Epithelial cell of proximal tubule (primary cell): ENCODE data around the gene SNRPE. TPM values are rescaled to one million over a fixed set of nuclear protein-coding genes. Genes with fewer than 3 reads are reported as not detected.
A peak's percentile ranks its signal among the peaks of the same experiment; 100 is the strongest.

Experiments used
- DNase-seq: peaks from one replicate; pipeline ENCODE4 v3.0.0-alpha.2; 2011; ENCODE audit warnings: low read depth
- H3K4me3 ChIP-seq: 2 replicates; pipeline ENCODE4 v1.5.1; 2011; ENCODE audit warnings: low read depth, mild to moderate bottlenecking, low read length
- CTCF ChIP-seq: conservative IDR thresholded peaks from 2 replicates; pipeline ENCODE4 v1.5.1; 2012; ENCODE audit warnings: low read depth, mild to moderate bottlenecking, low read length
- total RNA-seq: library from RNA; depleted of rRNA; stranded (reverse); fragments of >200 nt; gene quantifications from 2 replicates; pipeline ENCODE4 v1.2.3, GENCODE V29; 2015

SNRPE gene
- 159 and 167 TPM in 2 replicates for total RNA-seq

GRCh38 chr1:203861379-203862184 lies at the start of gene SNRPE:
TSS of gene SNRPE (plus strand) at chr1:203861599. CDS start at chr1:203861660, 61 bp downstream.
- peak; percentile 84 for DNase-seq
- peak; percentile 94 for TF ChIP-seq CTCF
- peak within 1 kb of the TSS; percentile 97 for H3K4me3 ChIP-seq

GRCh38 chr1:203813581-203814341 lies 47.6 kb upstream of the SNRPE start:
- no peak for TF ChIP-seq CTCF
- DNase-seq, result no peak
- no peak overlapping the region for H3K4me3 ChIP-seq

- no peak overlapping the region for H3K4me3 ChIP-seq
- DNase-seq, result no peak
- no peak for TF ChIP-seq CTCF
Observed at GRCh38 chr1:203818399-203818798, 43.0 kb upstream of the SNRPE start.

- no peak overlapping the region for H3K4me3 ChIP-seq
- DNase-seq, result no peak
- TF ChIP-seq CTCF, result no peak
Observed at GRCh38 chr1:203823306-203823705, 38.1 kb upstream of the SNRPE start.

GRCh38 chr1:203826175-203826574 lies 35.2 kb upstream of the SNRPE start:
- H3K4me3 ChIP-seq, result no peak overlapping the region
- TF ChIP-seq CTCF, result no peak
- no peak for DNase-seq

GRCh38 chr1:203828002-203828401 lies 33.4 kb upstream of the SNRPE start:
- H3K4me3 ChIP-seq, result no peak overlapping the region
- no peak for DNase-seq
- TF ChIP-seq CTCF, result no peak
